ENCODE measurements around the gene TREM2.

- TF ChIP-seq CTCF (IDR thresholded peaks at IDR 0.05), result no peak
- no peak for TF ChIP-seq POLR2AphosphoS5 (IDR thresholded peaks at IDR 0.05; ENCODE audit: insufficient read depth in 1 of 2, low read depth in 1 of 2)
- TF ChIP-seq POLR2A (IDR thresholded peaks at IDR 0.05), result no peak
These were observed 26.0 kb downstream of the TREM2 start for GRCh38 chr6:41136911-41137310.
